Calu3 (cell line): Measurements from ENCODE around the gene PROZ. TPM values are rescaled to one million over a fixed set of nuclear protein-coding genes. Genes with fewer than 3 reads are reported as not detected.

ENCODE experiments used
- BruUV-seq: library from RNA; stranded (reverse); fragments of 400-500 nt; replicated peaks from 2 replicates; lab custom pipeline; 2021; lab: Mats Ljungman, UMichigan
- CTCF ChIA-PET: fragments of 300-600 bp; sonication (Branson Sonifier 250); formaldehyde crosslinking; loops from one replicate; lab custom pipeline; 2022; ENCODE audit warnings: antibody characterized with exemption; lab: Charles Lee
- DNase-seq: peaks from one replicate; pipeline ENCODE4 v3.0.0; 2022
- H3K27ac Mint-ChIP-seq: one replicate; pipeline ENCODE4 v1.8.0; 2022; ENCODE audit warnings: mixed read lengths; ENCODE audit not compliant: unreplicated experiment
- H3K27me3 Mint-ChIP-seq: one replicate; pipeline ENCODE4 v1.8.0; 2022; ENCODE audit warnings: mixed read lengths; ENCODE audit not compliant: unreplicated experiment
- H3K36me3 Mint-ChIP-seq: one replicate; pipeline ENCODE4 v1.8.0; 2022; ENCODE audit warnings: mild to moderate bottlenecking, moderate library complexity, mixed read lengths; ENCODE audit not compliant: insufficient read depth, unreplicated experiment
- H3K4me1 Mint-ChIP-seq: one replicate; pipeline ENCODE4 v1.8.0; 2022; ENCODE audit warnings: mild to moderate bottlenecking, low read depth, mixed read lengths; ENCODE audit not compliant: unreplicated experiment
- H3K4me3 Mint-ChIP-seq: one replicate; pipeline ENCODE4 v1.8.0; 2022; ENCODE audit warnings: mild to moderate bottlenecking, low read depth, moderate library complexity, mixed read lengths; ENCODE audit not compliant: unreplicated experiment
- H3K9me3 Mint-ChIP-seq: one replicate; pipeline ENCODE4 v1.8.0; 2022; ENCODE audit warnings: low read depth, mixed read lengths; ENCODE audit not compliant: unreplicated experiment
- CTCF ChIP-seq: fragments of 200-600 bp; IDR thresholded peaks from one replicate; pipeline ENCODE4 v1.8.0; 2022; ENCODE audit warnings: antibody characterized with exemption; ENCODE audit not compliant: unreplicated experiment
- intact Hi-C: fragments of 100-400 bp; cut with micrococcal nuclease; formaldehyde crosslinking; loops from one replicate; pipeline ENCODE4 v1.10.0; 2022; ENCODE audit not compliant: unreplicated experiment
- total RNA-seq: library from RNA; stranded (reverse); gene quantifications from 2 replicates; pipeline ENCODE4 v1.2.3, GENCODE V29; 2022

The PROZ gene
- total RNA-seq, 1 experiment from 2014 or later = not detected

DNA sequence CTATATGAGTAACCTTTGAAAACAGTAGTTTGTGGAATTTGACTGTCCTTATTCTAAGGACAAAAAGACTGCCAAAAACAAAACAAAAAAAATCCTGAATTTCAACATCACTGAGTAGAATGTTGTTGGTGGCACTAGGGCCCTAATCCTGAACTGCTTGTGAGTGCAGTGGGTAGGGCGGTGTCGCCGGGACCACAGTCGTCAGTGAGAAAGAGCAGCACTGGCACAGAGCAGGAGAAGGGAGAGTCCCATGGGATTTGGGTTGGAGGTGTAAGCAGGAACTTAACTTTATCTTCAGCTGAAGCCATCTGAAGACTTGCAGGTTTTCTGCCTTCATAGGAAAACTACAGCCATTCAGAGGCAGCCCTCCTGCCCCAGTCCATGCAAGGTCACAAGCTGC is 44.5 kb downstream of the PROZ start:
- BruUV-seq = no TSS peak
- H3K4me1 Mint-ChIP-seq = no peaks in the 10 kb centered on the region
- H3K4me3 Mint-ChIP-seq = no peak overlapping the region
- DNase-seq = no peak
- peaks cover 11% of the 10 kb centered on the region for H3K36me3 Mint-ChIP-seq
- intact Hi-C loops = no loop called here
- no peak overlapping the region for H3K27ac Mint-ChIP-seq
- no peak for TF ChIP-seq CTCF
- H3K9me3 Mint-ChIP-seq = no peaks in the 10 kb centered on the region
- CTCF ChIA-PET = no interaction called here
- no peaks in the 10 kb centered on the region for H3K27me3 Mint-ChIP-seq

GRCh38 chr13:113203507-113204377 is 45.3 kb downstream of the PROZ start:
- BruUV-seq = no TSS peak
- no peak for DNase-seq
- no peaks in the 10 kb centered on the region for H3K27me3 Mint-ChIP-seq
- no peaks in the 10 kb centered on the region for H3K4me1 Mint-ChIP-seq
- no peak overlapping the region for H3K4me3 Mint-ChIP-seq
- CTCF ChIA-PET = no interaction called here
- H3K27ac Mint-ChIP-seq = no peak overlapping the region
- no peaks in the 10 kb centered on the region for H3K9me3 Mint-ChIP-seq
- intact Hi-C loops = no loop called here
- TF ChIP-seq CTCF = no peak
- peaks cover 14% of the 10 kb centered on the region for H3K36me3 Mint-ChIP-seq

- H3K4me3 Mint-ChIP-seq = no peak overlapping the region
- peaks cover 14% of the 10 kb centered on the region for H3K36me3 Mint-ChIP-seq
- no TSS peak for BruUV-seq
- no peaks in the 10 kb centered on the region for H3K9me3 Mint-ChIP-seq
- intact Hi-C loops = no loop called here
- no peak overlapping the region for H3K27ac Mint-ChIP-seq
- CTCF ChIA-PET = no interaction called here
- DNase-seq = no peak
- no peaks in the 10 kb centered on the region for H3K27me3 Mint-ChIP-seq
- no peak for TF ChIP-seq CTCF
- H3K4me1 Mint-ChIP-seq = no peaks in the 10 kb centered on the region
Measured at GRCh38 chr13:113204378-113204734, 45.9 kb downstream of the PROZ start.

DNA sequence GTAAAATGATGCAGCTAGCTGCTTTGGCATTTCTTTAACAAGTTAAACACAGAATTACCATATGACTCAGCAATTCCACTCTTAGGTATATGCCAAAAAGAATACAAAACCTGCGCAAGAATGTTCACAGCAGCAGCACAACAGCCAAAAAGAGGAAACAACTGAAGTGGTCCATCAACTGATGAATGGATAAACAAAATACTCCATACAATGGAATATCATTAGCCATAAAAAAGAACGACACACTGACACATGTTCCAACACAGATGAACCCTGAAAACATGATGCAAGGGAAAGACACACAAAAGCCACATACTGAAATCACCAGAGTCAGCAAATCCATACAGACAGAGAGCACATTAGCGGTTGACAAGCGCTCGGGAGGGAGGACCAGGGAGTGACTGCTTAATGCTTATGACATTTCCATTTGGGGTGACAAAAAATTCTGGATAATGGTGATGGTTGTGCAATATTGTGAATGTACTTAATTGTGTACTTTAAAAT is 47.0 kb downstream of the PROZ start:
- Mint-ChIP-seq H3K4me1 (no peaks in the 10 kb centered on the region), H3K9me3 (no peaks in the 10 kb centered on the region), H3K4me3 (no peak overlapping the region), H3K27ac (no peak overlapping the region), H3K27me3 (no peaks in the 10 kb centered on the region), H3K36me3 (peaks cover 14% of the 10 kb centered on the region)
- no peak for DNase-seq
- intact Hi-C loops = no loop called here
- no TSS peak for BruUV-seq
- no peak for TF ChIP-seq CTCF
- CTCF ChIA-PET = no interaction called here
